Measurements from ENCODE around the gene MAP3K13.

The MAP3K13 gene

GRCh38 chr3:185528532-185528931 lies 165.6 kb downstream of the MAP3K13 start:
- in situ Hi-C loops (cut with HindIII; ENCODE audit: low sequenced_read_pairs) = no loop called here

DNA sequence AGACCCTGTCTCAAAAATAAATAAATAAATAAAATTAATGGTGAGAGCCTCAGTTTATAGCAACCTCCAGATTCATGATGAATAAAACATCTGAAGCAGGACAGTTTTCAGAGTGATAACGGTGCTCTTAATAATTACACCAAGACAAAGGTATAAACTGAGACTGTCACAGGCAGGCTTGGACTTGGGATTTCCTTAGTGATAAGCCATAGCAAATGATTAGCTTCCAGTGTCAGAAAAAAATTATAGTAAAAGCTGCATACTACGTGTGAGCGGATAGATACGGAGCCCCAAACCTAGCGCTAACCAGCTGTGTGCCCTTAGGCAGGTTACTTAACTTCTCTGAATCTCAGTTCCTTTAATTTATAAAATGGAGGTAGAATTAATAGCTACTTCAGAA lies 167.9 kb downstream of the MAP3K13 start:
- no peak overlapping the region for H3K4me3 ChIP-seq (ENCODE audit: low read depth, low read length)
- no peak for DNase-seq (ENCODE audit: low read depth, low spot score)
- in situ Hi-C loops (cut with HindIII; ENCODE audit: low sequenced_read_pairs) = no loop called here
- no peak for TF ChIP-seq CTCF (IDR thresholded peaks at IDR 0.05; ENCODE audit: low read depth, low read length)

More at GRCh38 chr3:185528532-185528931, 165.6 kb downstream of the MAP3K13 start:
- TF ChIP-seq CTCF (IDR thresholded peaks at IDR 0.05; ENCODE audit: low read depth, low read length) = no peak
- H3K4me3 ChIP-seq (ENCODE audit: low read depth, low read length) = no peak overlapping the region
- no peak for DNase-seq (ENCODE audit: low read depth, low spot score)

DNA sequence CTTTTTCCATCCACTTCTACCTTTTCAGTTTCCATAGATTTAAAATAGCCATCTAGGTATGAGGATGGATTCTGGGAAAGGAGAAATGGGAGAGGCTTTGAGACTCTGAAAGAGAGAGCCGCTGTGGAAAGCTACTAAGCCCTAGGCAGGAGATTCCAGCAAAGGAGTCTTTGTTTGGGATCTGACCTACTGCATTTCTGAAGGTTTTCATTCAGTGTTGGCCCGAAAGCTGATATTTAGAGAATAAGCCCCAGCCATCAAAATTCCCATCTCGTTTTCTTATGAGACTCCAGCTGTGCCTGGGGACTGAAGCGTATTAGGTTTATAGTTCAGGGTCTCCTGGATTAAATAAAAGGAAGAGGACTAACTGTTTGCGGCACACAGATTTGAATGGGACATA lies 170.0 kb downstream of the MAP3K13 start:
- DNase-seq (ENCODE audit: low read depth, low spot score) = no peak
- no peak for TF ChIP-seq CTCF (IDR thresholded peaks at IDR 0.05; ENCODE audit: low read depth, low read length)
- H3K4me3 ChIP-seq (ENCODE audit: low read depth, low read length) = no peak overlapping the region
- in situ Hi-C loops (cut with HindIII; ENCODE audit: low sequenced_read_pairs) = no loop called here

DNA sequence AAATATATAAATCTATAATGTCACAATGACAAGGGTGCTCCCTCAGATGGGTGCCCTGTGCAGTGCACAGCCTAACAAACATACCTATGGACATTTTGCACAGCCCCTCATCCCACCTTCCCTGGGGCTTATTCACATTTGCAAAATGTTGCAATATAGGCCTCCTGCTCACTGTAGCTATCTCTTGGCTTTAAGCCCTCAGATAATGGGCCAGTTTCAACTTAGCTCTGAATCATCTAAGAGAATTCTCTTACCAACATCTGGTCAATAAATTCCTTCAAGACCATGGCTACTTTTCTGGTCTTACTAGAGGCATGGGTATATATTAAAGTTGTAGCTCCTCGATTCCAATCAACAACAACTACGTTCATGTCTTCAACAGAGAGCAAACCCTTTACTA lies 171.6 kb downstream of the MAP3K13 start:
- no peak for DNase-seq (ENCODE audit: low read depth, low spot score)
- TF ChIP-seq CTCF (IDR thresholded peaks at IDR 0.05; ENCODE audit: low read depth, low read length) = no peak
- in situ Hi-C loops (cut with HindIII; ENCODE audit: low sequenced_read_pairs) = no loop called here

DNA sequence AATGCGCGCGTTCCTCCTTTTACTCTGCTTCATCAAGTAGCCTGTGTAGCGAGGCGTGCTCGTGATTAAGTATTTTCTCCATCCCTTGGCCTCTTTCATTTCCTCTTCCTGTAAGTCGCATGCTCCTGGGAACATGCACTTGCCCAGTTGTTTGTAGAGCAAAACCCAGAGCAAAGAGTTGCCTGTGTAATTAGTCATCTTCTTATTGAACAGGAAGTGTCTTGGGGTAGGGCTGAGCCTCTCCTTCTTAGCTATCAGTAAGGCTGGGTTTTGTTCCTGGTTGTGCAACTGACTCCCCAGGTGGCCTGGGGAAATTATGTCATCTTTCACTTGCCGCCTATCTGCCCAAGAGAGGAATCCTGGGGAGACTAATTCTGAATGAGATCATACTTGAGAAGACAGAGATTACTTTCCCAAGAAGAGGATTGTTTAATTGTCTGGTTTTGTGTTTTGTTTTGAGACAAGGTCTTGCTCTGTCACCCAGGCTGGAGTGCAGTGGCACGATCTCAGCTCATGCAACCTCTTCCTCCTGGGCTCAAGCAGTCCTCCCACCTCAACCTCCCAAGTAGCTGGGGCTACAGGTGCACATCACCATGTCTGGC lies 174.5 kb downstream of the MAP3K13 start:
- in situ Hi-C loops (cut with HindIII; ENCODE audit: low sequenced_read_pairs) = no loop called here
- peak; percentile 90 for DNase-seq (ENCODE audit: low read depth, low spot score)
- no peak for TF ChIP-seq CTCF (IDR thresholded peaks at IDR 0.05; ENCODE audit: low read depth, low read length)
- no peak overlapping the region for H3K4me3 ChIP-seq (ENCODE audit: low read depth, low read length)

More for the DNA sequence above, 171.6 kb downstream of the MAP3K13 start:
- H3K4me3 ChIP-seq (ENCODE audit: low read depth, low read length) = no peak overlapping the region

Data from astrocyte of the spinal cord (primary cell).